ENCODE measurements around the gene DNAJC16.

DNAJC16 gene

GRCh38 chr1:15618655-15619525, 92.2 kb downstream of the DNAJC16 start:
- in situ Hi-C loops (cut with MboI; ENCODE audit: low sequenced_read_pairs), result no loop called here

GRCh38 chr1:15620155-15620545, 93.5 kb downstream of the DNAJC16 start:
- in situ Hi-C loops (cut with MboI; ENCODE audit: low sequenced_read_pairs), result no loop called here

- in situ Hi-C loops (cut with MboI; ENCODE audit: low sequenced_read_pairs), result no loop called here
Measured at GRCh38 chr1:15620902-15621682, 94.4 kb downstream of the DNAJC16 start.

GRCh38 chr1:15621975-15622374, 95.3 kb downstream of the DNAJC16 start:
- in situ Hi-C loops (cut with MboI; ENCODE audit: low sequenced_read_pairs), result no loop called here

GRCh38 chr1:15622712-15623373, 96.2 kb downstream of the DNAJC16 start:
- in situ Hi-C loops (cut with MboI; ENCODE audit: low sequenced_read_pairs), result no loop called here

GRCh38 chr1:15623435-15623834, 96.8 kb downstream of the DNAJC16 start:
- in situ Hi-C loops (cut with MboI; ENCODE audit: low sequenced_read_pairs), result no loop called here

- in situ Hi-C loops (cut with MboI; ENCODE audit: low sequenced_read_pairs), result no loop called here
Measured at GRCh38 chr1:15624133-15624714, 97.6 kb downstream of the DNAJC16 start.

- in situ Hi-C loops (cut with MboI; ENCODE audit: low sequenced_read_pairs), result no loop called here
Measured at GRCh38 chr1:15625056-15625917, 98.6 kb downstream of the DNAJC16 start.

All from HL-60/S4 (cell line).